ENCODE results near the gene RFESD.

- TF ChIP-seq LEF1 (IDR thresholded peaks at IDR 0.05; ENCODE audit: borderline replicate concordance) (no peak), FOXM1 (IDR thresholded peaks at IDR 0.05; ENCODE audit: borderline replicate concordance) (no peak), ARNT (IDR thresholded peaks at IDR 0.05) (no peak), ZNF384 (IDR thresholded peaks at IDR 0.05) (no peak), BHLHE40 (IDR thresholded peaks at IDR 0.05; ENCODE audit: borderline replicate concordance) (no peak), CTBP1 (IDR thresholded peaks at IDR 0.05; ENCODE audit: borderline replicate concordance) (no peak), SP1 (IDR thresholded peaks at IDR 0.05) (no peak), FOXA1 (IDR thresholded peaks at IDR 0.05) (no peak), ELF4 (IDR thresholded peaks at IDR 0.05) (no peak), SUZ12 (IDR thresholded peaks at IDR 0.05) (no peak), FOXK2 (IDR thresholded peaks at IDR 0.05) (no peak), HDGF (IDR thresholded peaks at IDR 0.05; ENCODE audit: borderline replicate concordance) (no peak), NFRKB (IDR thresholded peaks at IDR 0.05) (no peak), L3MBTL2 (conservative IDR thresholded peaks at IDR 0.05) (no peak)
Observed at GRCh38 chr5:95667678-95668077, 21.1 kb downstream of the RFESD start.

Measured in HEK293T (cell line).